ENCODE results near the gene NSUN7.
A peak's percentile ranks its signal among the peaks of the same experiment; 100 is the strongest.

NSUN7 gene

DNA sequence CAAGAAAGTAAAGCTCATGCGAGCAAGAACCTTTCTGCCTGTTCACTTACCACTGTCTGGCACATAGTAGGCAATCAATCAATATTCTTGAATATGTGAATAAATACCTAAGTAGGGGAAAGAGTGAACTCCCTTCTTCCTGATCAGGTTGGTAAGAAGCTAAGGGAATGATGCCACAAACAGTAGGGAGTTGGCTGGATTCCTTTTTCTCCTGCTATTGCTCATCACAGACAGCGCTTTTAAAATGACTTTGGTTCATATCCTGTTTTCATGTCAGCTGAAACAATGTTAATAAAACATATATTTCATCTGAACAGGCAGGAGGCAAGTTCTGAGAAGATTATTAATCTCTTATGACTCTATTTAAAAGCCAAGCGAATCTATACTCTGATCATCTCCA is 99.2 kb downstream of the NSUN7 start:
- Histone ChIP-seq H3K27me3 (no peaks in the 10 kb centered on the region), H3K9me3 (no peaks in the 10 kb centered on the region), H3K4me1 (no peaks in the 10 kb centered on the region), H3K36me3 (no peaks in the 10 kb centered on the region), H3K4me3 (ENCODE audit: low read depth, low read length) (no peak overlapping the region)
- TF ChIP-seq, protein P1, sequence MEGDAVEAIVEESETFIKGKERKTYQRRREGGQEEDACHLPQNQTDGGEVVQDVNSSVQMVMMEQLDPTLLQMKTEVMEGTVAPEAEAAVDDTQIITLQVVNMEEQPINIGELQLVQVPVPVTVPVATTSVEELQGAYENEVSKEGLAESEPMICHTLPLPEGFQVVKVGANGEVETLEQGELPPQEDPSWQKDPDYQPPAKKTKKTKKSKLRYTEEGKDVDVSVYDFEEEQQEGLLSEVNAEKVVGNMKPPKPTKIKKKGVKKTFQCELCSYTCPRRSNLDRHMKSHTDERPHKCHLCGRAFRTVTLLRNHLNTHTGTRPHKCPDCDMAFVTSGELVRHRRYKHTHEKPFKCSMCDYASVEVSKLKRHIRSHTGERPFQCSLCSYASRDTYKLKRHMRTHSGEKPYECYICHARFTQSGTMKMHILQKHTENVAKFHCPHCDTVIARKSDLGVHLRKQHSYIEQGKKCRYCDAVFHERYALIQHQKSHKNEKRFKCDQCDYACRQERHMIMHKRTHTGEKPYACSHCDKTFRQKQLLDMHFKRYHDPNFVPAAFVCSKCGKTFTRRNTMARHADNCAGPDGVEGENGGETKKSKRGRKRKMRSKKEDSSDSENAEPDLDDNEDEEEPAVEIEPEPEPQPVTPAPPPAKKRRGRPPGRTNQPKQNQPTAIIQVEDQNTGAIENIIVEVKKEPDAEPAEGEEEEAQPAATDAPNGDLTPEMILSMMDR (IDR thresholded peaks at IDR 0.05; ENCODE audit: low read depth, low read length), result no peak
- DNase-seq, result no peak

DNA sequence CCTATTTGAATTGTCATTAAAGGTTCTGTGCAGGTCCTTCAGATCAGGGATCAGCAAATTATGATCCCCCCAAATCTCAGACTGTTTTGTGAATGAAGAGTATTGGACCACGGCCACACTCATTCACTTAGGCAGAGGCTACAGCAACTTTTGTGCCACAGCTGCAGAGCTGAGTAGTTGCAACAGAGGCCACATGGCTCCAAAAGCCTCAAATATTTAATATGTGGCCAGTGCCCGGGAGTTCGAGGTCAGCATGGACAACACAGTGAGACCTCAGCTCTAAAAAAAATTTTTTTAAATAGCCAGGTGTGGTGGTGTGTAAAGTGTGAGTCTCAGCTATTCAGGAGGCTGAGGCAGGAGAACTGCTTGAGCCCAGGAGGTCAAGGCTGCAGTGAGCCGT is 100.7 kb downstream of the NSUN7 start:
- Histone ChIP-seq H3K4me1 (no peaks in the 10 kb centered on the region), H3K4me3 (ENCODE audit: low read depth, low read length) (no peak overlapping the region), H3K27me3 (no peaks in the 10 kb centered on the region), H3K9me3 (no peaks in the 10 kb centered on the region), H3K36me3 (no peaks in the 10 kb centered on the region)
- DNase-seq, result no peak
- TF ChIP-seq, protein P1 (IDR thresholded peaks at IDR 0.05; ENCODE audit: low read depth, low read length), result no peak

DNA sequence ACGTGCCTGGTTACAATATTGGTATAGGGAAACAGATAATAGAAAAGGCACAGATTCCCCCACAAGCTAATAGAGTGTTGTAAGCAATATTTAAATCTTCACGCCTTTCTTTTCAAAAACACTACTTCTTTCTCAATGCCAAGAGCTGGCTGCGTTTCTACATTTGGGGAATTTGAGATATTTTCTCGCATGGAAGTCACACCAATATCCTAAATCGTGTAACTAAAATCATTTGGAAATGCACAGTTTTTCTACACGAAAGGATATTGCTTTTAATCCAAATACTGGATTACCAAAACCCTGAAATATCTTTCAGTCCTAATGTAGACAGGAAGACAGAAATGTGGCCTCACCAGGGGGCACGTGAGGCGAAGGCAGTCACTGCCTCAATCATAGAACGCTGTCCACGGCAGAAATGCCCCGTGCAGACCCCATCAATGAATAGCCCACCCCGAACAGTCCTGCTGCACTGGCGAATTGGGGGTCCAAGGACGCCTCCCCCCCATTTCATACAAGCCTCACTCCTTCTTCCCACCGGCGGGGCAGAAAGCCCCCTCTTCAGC is 106.6 kb downstream of the NSUN7 start:
- no peaks in the 10 kb centered on the region for H3K4me1 ChIP-seq
- no peaks in the 10 kb centered on the region; the same call in 1 of the 2 replicates for H3K27me3 ChIP-seq
- H3K4me3 ChIP-seq (ENCODE audit: low read depth, low read length), result peak overlapping the region; percentile 55
- TF ChIP-seq, protein P1 (IDR thresholded peaks at IDR 0.05; ENCODE audit: low read depth, low read length), result no peak
- DNase-seq, result no peak
- H3K36me3 ChIP-seq, result no peaks in the 10 kb centered on the region
- no peaks in the 10 kb centered on the region for H3K9me3 ChIP-seq

DNA sequence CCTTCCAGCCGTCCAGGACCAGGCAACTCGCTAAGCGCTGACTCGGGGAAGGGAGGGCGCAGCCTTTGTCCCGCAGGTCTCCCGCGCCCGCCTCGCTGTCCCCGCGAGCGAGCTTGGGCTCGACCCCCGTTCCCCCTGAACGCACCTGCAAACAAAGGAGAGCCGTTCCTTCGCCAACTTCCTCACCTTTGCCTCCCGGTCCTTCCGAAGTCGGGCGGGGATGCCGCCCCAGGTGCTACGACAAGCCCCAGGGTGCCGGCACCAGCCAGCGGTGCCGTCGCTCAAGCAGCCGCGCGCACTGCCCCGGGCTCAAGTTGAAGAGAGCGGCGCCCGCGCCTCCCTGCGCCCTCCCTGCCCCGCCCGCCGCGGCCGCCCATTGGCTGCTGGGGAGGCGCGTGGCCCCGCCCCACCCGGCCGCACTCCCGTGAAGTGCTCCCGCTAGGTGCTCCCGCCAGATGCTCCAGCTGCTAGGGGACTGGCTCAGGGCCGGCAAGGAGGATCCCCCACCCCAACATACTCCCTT is 107.1 kb downstream of the NSUN7 start:
- Histone ChIP-seq H3K36me3 (no peaks in the 10 kb centered on the region), H3K9me3 (no peaks in the 10 kb centered on the region), H3K4me3 (ENCODE audit: low read depth, low read length) (peak overlapping the region; percentile 55), H3K27me3 (no peaks in the 10 kb centered on the region; the same call in 1 of the 2 replicates), H3K4me1 (no peaks in the 10 kb centered on the region)
- TF ChIP-seq, protein P1 (IDR thresholded peaks at IDR 0.05; ENCODE audit: low read depth, low read length), result no peak
- DNase-seq, result peak; percentile 85

DNA sequence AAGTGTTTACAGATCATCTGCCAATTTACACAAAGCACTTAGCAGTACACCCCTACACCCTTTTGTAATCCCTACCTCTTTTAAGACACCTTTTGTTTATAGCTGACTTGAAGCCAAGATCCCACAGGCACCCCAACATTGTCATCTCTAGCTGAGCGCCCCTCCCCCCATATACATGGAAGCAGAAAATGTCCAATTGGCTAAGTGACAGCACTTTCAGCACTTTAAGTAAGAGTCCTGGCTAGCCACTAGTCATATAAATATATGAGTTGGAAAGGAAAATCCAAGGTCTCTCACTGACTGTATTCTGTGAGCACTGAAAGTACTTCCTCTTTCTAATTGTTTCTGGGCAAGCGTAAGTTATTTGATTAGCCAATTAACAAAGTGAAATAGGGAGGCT is 108.2 kb downstream of the NSUN7 start:
- no peaks in the 10 kb centered on the region for H3K36me3 ChIP-seq
- no peaks in the 10 kb centered on the region for H3K4me1 ChIP-seq
- H3K27me3 ChIP-seq, result no peaks in the 10 kb centered on the region; the same call in 1 of the 2 replicates
- no peak overlapping the region for H3K4me3 ChIP-seq (ENCODE audit: low read depth, low read length)
- no peak for DNase-seq
- TF ChIP-seq, protein P1 (IDR thresholded peaks at IDR 0.05; ENCODE audit: low read depth, low read length), result no peak
- no peaks in the 10 kb centered on the region for H3K9me3 ChIP-seq

DNA sequence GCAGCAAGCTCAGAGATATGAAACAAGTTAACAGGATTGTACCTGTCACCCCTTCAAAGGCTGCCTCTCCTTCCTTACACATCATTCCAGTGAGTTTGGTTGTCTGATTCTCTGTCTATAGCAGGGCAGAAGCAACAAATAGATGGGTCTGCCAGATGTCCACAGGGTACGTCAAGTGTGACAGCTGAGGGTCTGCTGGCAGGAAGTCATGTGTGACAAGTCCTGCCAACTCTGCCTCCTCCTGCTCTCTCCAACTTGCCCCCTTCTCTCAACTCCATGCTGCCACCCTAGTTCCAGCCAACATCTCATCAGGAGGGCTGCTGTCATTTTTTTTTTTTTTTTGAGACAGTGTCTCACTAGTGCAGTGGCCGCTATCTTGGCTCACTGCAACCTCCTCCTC is 109.2 kb downstream of the NSUN7 start:
- TF ChIP-seq, protein P1 (IDR thresholded peaks at IDR 0.05; ENCODE audit: low read depth, low read length), result no peak

More for the DNA sequence above, 109.2 kb downstream of the NSUN7 start:
- DNase-seq, result peak; percentile 40
- no peaks in the 10 kb centered on the region for H3K9me3 ChIP-seq
- H3K4me1 ChIP-seq, result no peaks in the 10 kb centered on the region
- no peaks in the 10 kb centered on the region for H3K36me3 ChIP-seq
- H3K27me3 ChIP-seq, result no peaks in the 10 kb centered on the region; the same call in 1 of the 2 replicates
- no peak overlapping the region for H3K4me3 ChIP-seq (ENCODE audit: low read depth, low read length)
